Esophagus muscularis mucosa (tissue), 4 donors: ENCODE data around the gene ZNF235. TPM values are rescaled to one million over a fixed set of nuclear protein-coding genes. Genes with fewer than 3 reads are reported as not detected.

Experiments
- DNase-seq: peaks from one replicate; pipeline ENCODE4 v3.0.0-alpha.2; 2017; ENCODE audit errors: extremely low spot score
- H3K27ac ChIP-seq, 4 donors: fragments of 200-600 bp; sonication (generic); replicated peaks in 1 of 4; 1 replicate in 3 of 4; 2 replicates in 1 of 4; pipeline ENCODE4 v1.5.1; 2016 to 2019; ENCODE audit warnings: mild to moderate bottlenecking in 1 of 4
- H3K27me3 ChIP-seq, 4 donors: fragments of 200-600 bp; sonication (generic); one replicate each; pipeline versions ENCODE4 v1.5.1 to v1.6.0; 2016 to 2019
- H3K36me3 ChIP-seq, 4 donors: fragments of 200-600 bp; sonication (generic); one replicate each; pipeline ENCODE4 v1.5.1; 2016 to 2019
- H3K4me1 ChIP-seq, 4 donors: fragments of 200-600 bp; sonication (generic); one replicate each; pipeline ENCODE4 v1.5.1; 2016 to 2019
- H3K4me3 ChIP-seq, 4 donors: fragments of 200-600 bp; sonication (generic); 1 replicate in 2 of 4; 2 replicates in 2 of 4; pipeline ENCODE4 v1.5.1; 2016 to 2019; ENCODE audit warnings: mild to moderate bottlenecking in 4 of 4, moderate library complexity in 1 of 4
- H3K9me3 ChIP-seq, 4 donors: fragments of 200-600 bp; sonication (generic); 1 replicate in 3 of 4; 2 replicates in 1 of 4; pipeline ENCODE4 v1.5.1; 2016 to 2019
- EP300 ChIP-seq: sonication (generic); formaldehyde crosslinking; IDR thresholded peaks from one replicate; pipeline ENCODE4 v1.6.1; 2017; ENCODE audit warnings: antibody characterized with exemption
- POLR2A ChIP-seq: fragments of 450-650 bp; IDR thresholded peaks from one replicate; pipeline ENCODE4 v1.6.1; 2017; ENCODE audit warnings: antibody characterized with exemption, moderate library complexity, mild to moderate bottlenecking, low read depth
- POLR2AphosphoS5 ChIP-seq, 2 donors: sonication (generic); formaldehyde crosslinking; IDR thresholded peaks; one replicate each; pipeline ENCODE4 v1.6.1; 2017; ENCODE audit warnings: antibody characterized with exemption in 2 of 2
- WGBS: methylation state at CpG from one replicate; pipeline ENCODE4 v1.1.5; 2018; 5-methylcytosine and 5-hydroxymethylcytosine counted together
- intact Hi-C: fragments of 100-400 bp; cut with DNase I; formaldehyde crosslinking; loops from one replicate; pipeline ENCODE4 v1.15.1; 2023
- total RNA-seq, 4 donors: library from RNA; depleted of rRNA; stranded (reverse); fragments of >200 nt; gene quantifications; one replicate each; pipeline versions ENCODE4 v1.1.0 to v1.2.1, GENCODE V29; 2016
- TF ChIP-seq, protein P1 (sequence below), 3 experiments: fragments of 200-600 bp in 2 of 3; fragments of 450-650 bp in 1 of 3; sonication (generic) in 2 of 3; IDR thresholded peaks; one replicate each; pipeline ENCODE4 v1.5.1; 2017 to 2019; ENCODE audit warnings: antibody characterized with exemption in 3 of 3, mild to moderate bottlenecking in 2 of 3, moderate library complexity in 1 of 3

The ZNF235 gene
- total RNA-seq, 4 donors from 2014 or later = 4.1 to 5.6 (median 4.5) TPM

DNA sequence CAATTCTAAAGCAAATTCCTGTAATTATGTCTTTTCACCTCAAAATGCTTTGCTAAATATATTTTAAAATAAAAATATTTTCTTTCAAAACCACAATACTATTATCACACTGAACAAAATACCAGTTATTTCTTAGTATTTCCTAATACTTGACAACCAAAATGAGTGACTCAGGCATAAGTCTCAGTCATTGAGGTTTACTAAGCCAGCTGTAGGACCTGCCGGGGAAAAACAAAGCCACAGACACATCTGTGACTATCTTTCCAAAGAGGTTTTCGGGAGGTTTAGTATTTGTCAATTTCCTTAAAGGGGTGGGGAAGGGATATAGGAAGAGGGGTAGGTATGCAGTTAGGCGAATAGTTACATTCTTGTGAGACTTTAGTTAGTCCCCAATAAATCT, 3.2 kb upstream of the ZNF235 start:
- no peak for TF ChIP-seq EP300
- no peak for TF ChIP-seq POLR2AphosphoS5 (IDR thresholded peaks at IDR 0.05)
- TF ChIP-seq POLR2A = no peak
- TF ChIP-seq, protein P1, sequence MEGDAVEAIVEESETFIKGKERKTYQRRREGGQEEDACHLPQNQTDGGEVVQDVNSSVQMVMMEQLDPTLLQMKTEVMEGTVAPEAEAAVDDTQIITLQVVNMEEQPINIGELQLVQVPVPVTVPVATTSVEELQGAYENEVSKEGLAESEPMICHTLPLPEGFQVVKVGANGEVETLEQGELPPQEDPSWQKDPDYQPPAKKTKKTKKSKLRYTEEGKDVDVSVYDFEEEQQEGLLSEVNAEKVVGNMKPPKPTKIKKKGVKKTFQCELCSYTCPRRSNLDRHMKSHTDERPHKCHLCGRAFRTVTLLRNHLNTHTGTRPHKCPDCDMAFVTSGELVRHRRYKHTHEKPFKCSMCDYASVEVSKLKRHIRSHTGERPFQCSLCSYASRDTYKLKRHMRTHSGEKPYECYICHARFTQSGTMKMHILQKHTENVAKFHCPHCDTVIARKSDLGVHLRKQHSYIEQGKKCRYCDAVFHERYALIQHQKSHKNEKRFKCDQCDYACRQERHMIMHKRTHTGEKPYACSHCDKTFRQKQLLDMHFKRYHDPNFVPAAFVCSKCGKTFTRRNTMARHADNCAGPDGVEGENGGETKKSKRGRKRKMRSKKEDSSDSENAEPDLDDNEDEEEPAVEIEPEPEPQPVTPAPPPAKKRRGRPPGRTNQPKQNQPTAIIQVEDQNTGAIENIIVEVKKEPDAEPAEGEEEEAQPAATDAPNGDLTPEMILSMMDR (IDR thresholded peaks at IDR 0.05) = no peak
- Histone ChIP-seq H3K4me1 (peaks cover 5 to 14% (median 11%) of the 10 kb centered on the region in 4 donors), H3K27me3 (no peaks in the 10 kb centered on the region), H3K27ac (no peak overlapping the region), H3K4me3 (no peak overlapping the region), H3K36me3 (no peaks in the 10 kb centered on the region), H3K9me3 (peaks cover 0 to 63% (median 28%) of the 10 kb centered on the region in 4 donors)
- intact Hi-C loops = loop anchor here (10.0 kb wide), 2 partner anchors 143 to 303 kb away; partner anchors contain the start of genes ZNF226 and ZNF230
- no peak for DNase-seq
- WGBS = 82% methylated on average over 3 of the region's 3 CpGs

DNA sequence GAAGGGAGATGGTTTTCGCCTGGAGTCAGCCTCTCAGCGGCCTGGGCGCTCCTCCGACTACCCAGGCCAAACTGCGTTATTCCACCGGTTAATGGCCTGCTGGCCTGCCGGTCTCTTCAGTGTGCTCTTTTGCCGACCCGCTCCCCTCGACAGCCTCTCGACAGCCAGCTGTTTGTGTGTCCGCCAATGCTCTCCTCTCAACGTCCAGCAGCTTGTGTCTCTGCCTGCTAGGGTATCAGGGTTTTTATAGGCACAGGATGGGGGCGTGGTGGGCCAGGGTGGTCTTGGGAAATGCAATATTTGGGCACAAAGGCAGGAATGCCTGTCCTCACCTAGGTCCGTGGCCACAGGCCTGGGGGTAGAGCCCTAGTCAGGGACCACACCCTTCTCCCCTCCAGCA, 1.5 kb upstream of the ZNF235 start:
- H3K9me3 ChIP-seq = peaks cover 0 to 50% (median 25%) of the 10 kb centered on the region in 4 donors
- H3K27ac ChIP-seq = no peak overlapping the region
- H3K36me3 ChIP-seq = peaks cover 5 to 13% (median 11%) of the 10 kb centered on the region in 4 donors
- H3K4me3 ChIP-seq = no peak overlapping the region
- intact Hi-C loops = loop anchor here (10.0 kb wide), 2 partner anchors 141 to 301 kb away; partner anchors contain the start of genes ZNF226 and ZNF230
- no peak for TF ChIP-seq POLR2AphosphoS5 (IDR thresholded peaks at IDR 0.05)
- TF ChIP-seq EP300 = no peak
- TF ChIP-seq, protein P1 (IDR thresholded peaks at IDR 0.05) = no peak
- no peak for TF ChIP-seq POLR2A
- H3K4me1 ChIP-seq = peaks cover 5 to 14% (median 11%) of the 10 kb centered on the region in 4 donors
- 90% methylated on average over 15 of the region's 15 CpGs for WGBS
- H3K27me3 ChIP-seq = no peaks in the 10 kb centered on the region
- no peak for DNase-seq

GRCh38 chr19:44305457-44305856, 632 bp upstream of the ZNF235 start:
- peaks cover 5 to 14% (median 11%) of the 10 kb centered on the region in 4 donors for H3K4me1 ChIP-seq
- no peaks in the 10 kb centered on the region for H3K27me3 ChIP-seq
- intact Hi-C loops = loop anchor here (10.0 kb wide), 2 partner anchors 141 to 301 kb away; partner anchors contain the start of genes ZNF226 and ZNF230
- peak overlapping the region; percentile 67 to 84 (median 78) for H3K4me3 ChIP-seq
- peaks cover 0 to 43% (median 20%) of the 10 kb centered on the region in 4 donors for H3K9me3 ChIP-seq
- WGBS = 93% methylated on average over 4 of the region's 4 CpGs
- DNase-seq = no peak
- H3K36me3 ChIP-seq = peaks cover 9 to 20% (median 15%) of the 10 kb centered on the region in 4 donors
- no peak overlapping the region for H3K27ac ChIP-seq
- TF ChIP-seq POLR2AphosphoS5 (IDR thresholded peaks at IDR 0.05) (no peak), EP300 (no peak), POLR2A (no peak)
- TF ChIP-seq, protein P1 (IDR thresholded peaks at IDR 0.05) = no peak

- Histone ChIP-seq H3K36me3 (peaks cover 17 to 34% (median 29%) of the 10 kb centered on the region in 4 donors), H3K4me3 (peak overlapping the region; percentile 67 to 84 (median 78)), H3K27me3 (no peaks in the 10 kb centered on the region), H3K27ac (peak overlapping the region; percentile 78 to 82 (median 80)), H3K4me1 (peaks cover 5 to 14% (median 11%) of the 10 kb centered on the region in 4 donors), H3K9me3 (peaks cover 0 to 31% (median 17%) of the 10 kb centered on the region in 4 donors)
- TF ChIP-seq, protein P1 (IDR thresholded peaks at IDR 0.05) = no peak
- no peak for TF ChIP-seq POLR2AphosphoS5 (IDR thresholded peaks at IDR 0.05)
- TF ChIP-seq POLR2A = no peak
- no peak for TF ChIP-seq EP300
- no peak for DNase-seq
- WGBS = 2% methylated on average over 11 of the region's 11 CpGs
- intact Hi-C loops = loop anchor here (5.0 to 10.0 kb wide), 3 partner anchors 92 to 299 kb away; partner anchors contain the start of genes ZNF226, ZNF227 and ZNF230
These were observed 753 bp downstream of the ZNF235 start for GRCh38 chr19:44303976-44304568.
